Testis (tissue), 3 donors: ENCODE results near the gene TMIGD1. TPM values are rescaled to one million over a fixed set of nuclear protein-coding genes. Genes with fewer than 3 reads are reported as not detected.

ENCODE experiments used
- polyA plus RNA-seq: library from polyadenylated mRNA; stranded (reverse); fragments of 350-450 nt; fragmentation: Illumina TruSeq; extraction: RNeasy Lipid Tissue Mini Kit (QIAGEN cat#74804); gene quantifications from one replicate; pipeline ENCODE4 v1.2.3, GENCODE V29; 2014; ENCODE audit warnings: low read depth, low replicate concordance; ENCODE audit not compliant: insufficient read depth
- small RNA-seq, 2 donors: library from RNA; depleted of rRNA; stranded (forward); fragments of <200 nt; gene quantifications; one replicate each; pipeline ENCODE3, GENCODE V24; 2016
- total RNA-seq, 2 donors: library from RNA; depleted of rRNA; stranded (reverse); fragments of >200 nt; gene quantifications; one replicate each; pipeline ENCODE4 v1.2.3, GENCODE V29; 2016

TMIGD1 gene
- total and polyA plus RNA-seq, 3 donors from 2014 or later = not detected

Small RNA genes lying within 50 kb of the gene (small RNA-seq; reads per million reads assigned to genes)
- gene RF00019 = 0 reads per million in 2 donors
- gene RNU6-1267P = 0 reads per million in 2 donors
- 0 reads per million in 2 donors for gene RNU6-990P

Other genes with a start within 250 kb of the TMIGD1 start
- 10 to 100 TPM; 34.3 to 53.7 TPM for gene NSRP1, start 217.2 kb downstream of the TMIGD1 start, total RNA-seq
- gene NSRP1, start 217.2 kb downstream of the TMIGD1 start, polyA plus RNA-seq = 12.6 TPM
- 1 to 10 TPM; 1.7 to 2.4 TPM for gene SLC6A4, start 98.4 kb downstream of the TMIGD1 start, total RNA-seq
- 1.7 TPM for gene SLC6A4, start 98.4 kb downstream of the TMIGD1 start, polyA plus RNA-seq
- gene BLMH, start 42.1 kb downstream of the TMIGD1 start, total RNA-seq = 10 to 100 TPM; 46.9 to 54.9 TPM
- gene BLMH, start 42.1 kb downstream of the TMIGD1 start, polyA plus RNA-seq = 36.4 TPM
- gene CPD, start 44.9 kb upstream of the TMIGD1 start, total RNA-seq = 100 to 1,000 TPM; 134 to 194 TPM
- 108 TPM for gene CPD, start 44.9 kb upstream of the TMIGD1 start, polyA plus RNA-seq
- 10 to 100 TPM; 61.7 to 69.9 TPM for gene GOSR1, start 143.4 kb upstream of the TMIGD1 start, total RNA-seq
- gene GOSR1, start 143.4 kb upstream of the TMIGD1 start, polyA plus RNA-seq = 52.9 TPM